ENCODE data around the gene OMP.

The OMP gene

GRCh38 chr11:77140231-77140851 lies 37.7 kb downstream of the OMP start:
- DNase-seq (ENCODE audit: low spot score), result no peak

GRCh38 chr11:77141034-77141433 lies 38.4 kb downstream of the OMP start:
- no peak for DNase-seq (ENCODE audit: low spot score)

- DNase-seq (ENCODE audit: low spot score), result no peak
Measured at GRCh38 chr11:77141475-77141874, 38.8 kb downstream of the OMP start.

GRCh38 chr11:77142091-77142975 lies 39.7 kb downstream of the OMP start:
- no peak for DNase-seq (ENCODE audit: low spot score)

GRCh38 chr11:77143405-77144020 lies 40.9 kb downstream of the OMP start:
- DNase-seq (ENCODE audit: low spot score), result no peak

GRCh38 chr11:77144196-77144856 lies 41.7 kb downstream of the OMP start:
- DNase-seq (ENCODE audit: low spot score), result no peak

GRCh38 chr11:77144857-77145428 lies 42.3 kb downstream of the OMP start:
- DNase-seq (ENCODE audit: low spot score), result no peak

- DNase-seq (ENCODE audit: low spot score), result no peak
Measured at GRCh38 chr11:77146261-77147035, 43.8 kb downstream of the OMP start.

- DNase-seq (ENCODE audit: low spot score), result no peak
Measured at GRCh38 chr11:77147036-77147315, 44.3 kb downstream of the OMP start.

GRCh38 chr11:77147668-77148321 lies 45.2 kb downstream of the OMP start:
- DNase-seq (ENCODE audit: low spot score), result peak; percentile 18

- DNase-seq (ENCODE audit: low spot score), result no peak
Measured at GRCh38 chr11:77148963-77149715, 46.5 kb downstream of the OMP start.

GRCh38 chr11:77149716-77150392 lies 47.2 kb downstream of the OMP start:
- no peak for DNase-seq (ENCODE audit: low spot score)

- no peak for DNase-seq (ENCODE audit: low spot score)
Measured at GRCh38 chr11:77150836-77151235, 48.2 kb downstream of the OMP start.

GRCh38 chr11:77151804-77152509 lies 49.3 kb downstream of the OMP start:
- DNase-seq (ENCODE audit: low spot score), result no peak

GRCh38 chr11:77152846-77153245 lies 50.2 kb downstream of the OMP start:
- no peak for DNase-seq (ENCODE audit: low spot score)
